HG02885 (cell line): ENCODE results near the gene DBNDD1.
"Not testable (repeated sequence)": the region's sequence is repeated elsewhere in the genome, so short reads cannot be mapped to it uniquely, and the experiment has no call there.

Source experiments
- ATAC-seq: cut with Tn5 transposase; IDR thresholded peaks from one replicate; pipeline ENCODE4 v1.9.1; 2021; ENCODE audit warnings: mild to moderate bottlenecking; ENCODE audit not compliant: unreplicated experiment, poor library complexity

Gene DBNDD1

DNA sequence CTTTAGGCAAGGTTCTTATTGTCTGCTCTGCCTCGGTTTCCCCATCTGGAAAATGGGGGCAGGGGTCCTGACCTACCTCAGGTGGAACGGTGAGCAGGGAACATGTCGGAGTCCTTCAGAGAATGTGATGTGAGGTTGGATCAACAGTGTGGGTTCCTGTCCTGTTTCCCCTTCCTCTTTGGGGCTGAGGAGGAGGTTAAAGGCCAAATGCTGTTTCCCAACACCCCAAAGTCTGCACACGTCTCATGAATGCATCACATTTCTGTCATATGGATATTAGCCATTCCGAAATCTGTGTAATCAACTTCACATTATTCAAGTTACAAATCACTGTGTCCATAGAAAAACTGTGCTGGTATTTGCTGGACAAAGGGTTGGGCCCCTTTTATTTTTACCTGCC is 51.8 kb downstream of the DBNDD1 start:
- not testable (repeated sequence) for ATAC-seq

DNA sequence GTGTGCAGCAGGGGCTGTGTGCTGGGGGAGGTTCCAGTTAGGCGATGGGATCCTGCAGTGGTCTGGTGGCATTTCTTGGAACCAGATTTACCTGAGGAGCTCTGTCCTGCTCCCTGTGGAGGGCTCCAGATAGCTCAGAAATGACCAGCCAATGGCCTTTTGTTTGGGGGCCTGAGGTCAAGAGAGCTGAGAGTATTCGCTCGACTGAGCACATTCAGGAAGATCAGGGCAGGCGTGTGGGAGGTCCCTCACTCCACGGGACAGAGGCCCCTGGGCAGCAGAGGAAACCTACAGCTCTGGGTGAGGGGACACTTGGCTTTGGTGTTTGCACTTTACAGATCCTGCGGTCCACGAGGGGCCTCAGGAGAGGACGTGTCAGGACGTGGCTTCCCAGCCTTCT is 52.5 kb downstream of the DBNDD1 start:
- no peak for ATAC-seq

DNA sequence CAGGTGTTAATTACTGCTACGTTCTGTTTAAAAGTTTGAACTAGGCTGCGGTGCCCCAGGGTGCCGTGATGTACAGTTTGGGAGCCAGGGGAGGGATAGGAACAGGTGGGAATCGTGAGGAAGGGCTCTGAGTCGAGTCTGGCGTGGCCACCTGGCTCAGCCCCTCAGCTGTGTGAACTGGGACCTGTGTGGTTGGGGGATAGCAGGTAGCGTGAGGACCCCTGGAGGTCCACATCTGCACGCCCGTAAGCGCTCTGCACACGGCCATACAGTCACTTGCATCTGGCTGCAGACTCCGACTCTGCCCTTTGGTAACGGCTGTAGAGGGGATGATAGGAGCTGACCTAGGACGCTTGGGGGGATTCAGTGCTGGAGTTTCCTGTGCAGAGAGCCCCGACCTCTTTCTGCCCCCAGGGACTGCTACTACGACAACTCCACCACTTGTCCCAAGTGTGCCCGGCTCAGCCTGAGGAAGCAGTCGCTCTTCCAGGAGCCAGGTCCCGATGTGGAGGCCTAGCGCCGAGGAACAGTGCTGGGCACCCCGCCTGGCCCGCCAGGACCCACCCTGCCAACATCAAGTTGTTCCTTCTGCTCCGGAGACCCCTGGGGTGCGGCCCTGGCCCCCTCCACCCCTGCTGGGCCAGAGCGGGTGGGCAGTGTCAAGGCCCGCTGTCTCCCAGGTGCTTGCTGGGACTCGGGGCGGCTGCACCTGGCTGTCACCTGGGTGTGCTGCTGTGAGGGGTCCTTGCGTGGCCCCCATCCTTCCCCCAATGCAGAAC is 53.6 kb downstream of the DBNDD1 start:
- no peak for ATAC-seq

DNA sequence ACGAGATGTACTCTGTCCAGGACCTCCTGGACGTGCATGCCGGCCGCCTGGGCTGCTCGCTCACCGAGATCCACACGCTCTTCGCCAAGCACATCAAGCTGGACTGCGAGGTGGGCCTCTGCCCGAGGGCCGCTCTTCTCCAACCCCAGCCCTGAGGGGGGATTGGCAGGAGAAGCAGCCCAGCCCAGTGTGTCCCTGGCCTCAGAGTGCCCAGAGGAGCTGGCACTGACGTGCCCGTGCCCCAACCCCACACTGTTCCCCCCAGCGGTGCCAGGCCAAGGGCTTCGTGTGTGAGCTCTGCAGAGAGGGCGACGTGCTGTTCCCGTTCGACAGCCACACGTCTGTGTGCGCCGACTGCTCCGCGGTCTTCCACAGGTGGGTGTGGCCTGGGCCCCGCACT is 55.1 kb downstream of the DBNDD1 start:
- ATAC-seq = no peak

DNA sequence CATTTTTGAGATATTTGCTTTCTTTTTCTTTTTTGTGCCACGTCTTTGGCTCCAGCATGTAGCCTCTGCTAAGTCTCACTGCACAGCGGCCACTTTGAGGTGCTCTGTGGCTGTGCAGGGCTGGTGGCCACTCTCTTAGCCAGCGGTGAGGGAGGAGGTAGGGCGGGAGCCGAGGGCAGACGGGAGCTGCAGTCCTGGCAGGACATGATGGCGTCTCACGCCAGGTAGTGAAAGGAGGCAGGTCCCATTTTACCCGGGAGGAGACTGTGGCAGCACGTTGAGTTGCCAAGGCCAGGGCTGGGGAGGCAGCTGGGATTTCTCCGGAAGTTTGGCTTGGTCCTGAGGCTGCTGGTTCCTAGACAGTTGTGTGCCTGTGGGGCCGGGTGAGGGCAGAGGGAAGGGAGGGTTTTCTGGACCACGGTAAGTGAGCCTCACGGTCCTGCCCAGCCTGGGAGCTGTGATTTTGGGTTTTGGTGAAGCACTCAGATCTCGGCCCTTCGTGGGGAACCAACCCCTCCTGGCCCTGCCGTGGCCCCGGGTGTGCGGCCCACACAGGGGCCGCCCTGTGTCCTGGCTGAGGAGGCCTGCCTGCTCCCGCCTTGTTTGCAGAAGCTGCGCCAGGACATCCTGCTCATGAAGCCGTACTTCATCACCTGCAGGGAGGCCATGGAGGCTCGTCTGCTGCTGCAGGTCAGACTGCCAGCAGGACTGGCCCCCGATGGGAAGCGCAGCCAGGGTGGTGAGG is 56.3 kb downstream of the DBNDD1 start:
- ATAC-seq = no peak

DNA sequence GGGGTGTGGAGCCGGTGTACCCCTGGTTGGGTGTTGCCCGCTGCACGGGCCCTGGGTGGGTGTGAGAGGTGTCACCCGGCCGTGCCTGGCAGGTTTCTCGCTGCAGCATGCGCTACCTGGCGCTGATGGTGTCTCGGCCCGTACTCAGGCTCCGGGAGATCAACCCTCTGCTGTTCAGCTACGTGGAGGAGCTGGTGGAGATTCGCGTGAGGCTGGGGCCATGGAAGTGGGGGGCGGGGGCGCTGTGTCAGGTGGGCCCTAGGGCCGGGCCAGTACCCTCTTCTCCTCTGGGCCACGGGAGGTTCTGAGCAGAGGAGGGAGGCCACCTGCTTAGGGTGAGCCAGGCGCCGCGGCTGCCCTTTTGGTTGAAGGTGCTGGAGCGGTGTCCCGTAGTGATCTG is 57.3 kb downstream of the DBNDD1 start:
- no peak for ATAC-seq

DNA sequence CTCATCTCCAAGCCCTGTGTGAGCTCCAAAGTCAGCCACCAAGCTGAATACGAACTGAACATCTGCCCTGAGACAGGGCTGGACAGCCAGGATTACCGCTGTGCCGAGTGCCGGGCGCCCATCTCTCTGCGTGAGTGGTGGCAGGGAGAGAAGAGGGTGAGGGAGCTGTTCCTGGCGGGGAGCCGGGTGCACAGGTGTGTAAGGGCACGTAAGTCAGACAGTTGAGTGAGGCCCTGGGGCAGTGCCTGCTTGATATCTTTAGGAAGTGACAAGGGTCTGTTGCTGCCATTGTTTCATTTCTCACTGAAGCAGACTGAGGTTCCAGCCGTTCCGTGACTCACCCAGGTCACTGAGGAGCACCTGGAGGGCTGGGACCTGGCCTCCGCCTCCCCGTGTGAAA is 58.3 kb downstream of the DBNDD1 start:
- no peak for ATAC-seq

DNA sequence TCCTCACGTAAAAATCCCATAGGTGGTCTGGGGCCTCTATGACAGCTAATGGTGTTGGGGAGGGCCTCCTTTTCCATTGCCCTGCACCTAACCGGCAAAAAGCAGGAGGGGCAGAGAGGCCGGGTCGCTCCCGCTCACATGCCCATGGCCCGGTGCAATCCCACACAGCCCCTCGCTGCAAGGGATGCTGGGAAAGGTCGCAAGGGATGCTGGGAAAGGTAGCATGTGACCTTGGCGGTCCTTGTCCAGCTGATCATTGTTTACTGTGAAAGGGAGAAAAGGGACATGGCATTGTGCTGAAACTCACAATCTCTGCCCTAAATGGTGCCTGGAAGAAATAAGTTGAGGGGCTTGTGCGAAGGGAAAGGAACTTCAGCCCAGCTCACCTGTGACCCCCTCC is 60.7 kb downstream of the DBNDD1 start:
- no peak for ATAC-seq

DNA sequence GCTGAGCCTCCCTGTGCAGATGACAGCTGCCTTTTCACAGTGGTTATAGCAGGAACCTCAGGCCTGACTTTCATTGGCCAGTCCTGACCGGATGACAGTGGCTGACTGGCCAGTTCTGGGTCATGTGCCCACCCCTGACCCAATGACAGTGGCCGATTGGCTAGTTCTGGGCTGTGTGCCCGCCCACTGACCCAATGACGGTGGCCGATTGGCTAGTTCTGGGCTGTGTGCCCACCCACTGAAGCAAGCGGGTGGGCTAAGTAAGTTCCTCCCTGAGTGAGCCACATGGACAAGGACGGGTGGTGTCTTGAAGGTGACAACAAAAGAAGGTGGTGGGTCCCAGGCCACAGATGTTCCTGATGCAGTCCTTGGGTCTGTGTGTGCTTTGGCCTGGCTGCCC is 61.2 kb downstream of the DBNDD1 start:
- no peak for ATAC-seq

DNA sequence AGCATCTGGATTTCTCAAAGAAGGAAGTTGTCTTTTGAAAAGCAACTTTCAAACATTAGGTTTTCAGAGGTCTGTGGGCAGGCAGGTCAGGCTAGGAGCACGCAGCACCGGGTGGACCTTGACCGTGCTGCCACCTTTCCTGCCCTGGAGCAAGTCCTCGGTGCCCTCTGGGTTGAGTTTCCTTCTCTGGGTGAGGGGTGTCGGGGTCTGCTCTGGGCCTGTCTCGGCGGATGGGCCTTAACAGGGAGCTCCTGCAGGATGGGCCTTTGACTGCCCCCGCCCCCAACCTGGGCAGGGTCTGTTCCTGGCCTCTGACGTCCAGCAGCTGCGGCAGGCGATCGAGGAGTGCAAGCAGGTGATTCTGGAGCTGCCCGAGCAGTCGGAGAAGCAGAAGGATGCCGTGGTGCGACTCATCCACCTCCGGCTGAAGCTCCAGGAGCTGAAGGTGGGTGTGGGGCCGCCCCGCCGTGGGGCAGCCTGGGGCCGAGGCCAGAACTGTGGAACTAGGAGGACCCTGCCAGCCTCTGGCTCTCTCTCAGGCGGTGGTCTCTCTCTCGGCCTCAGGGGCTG is 62.0 kb downstream of the DBNDD1 start:
- no peak for ATAC-seq

DNA sequence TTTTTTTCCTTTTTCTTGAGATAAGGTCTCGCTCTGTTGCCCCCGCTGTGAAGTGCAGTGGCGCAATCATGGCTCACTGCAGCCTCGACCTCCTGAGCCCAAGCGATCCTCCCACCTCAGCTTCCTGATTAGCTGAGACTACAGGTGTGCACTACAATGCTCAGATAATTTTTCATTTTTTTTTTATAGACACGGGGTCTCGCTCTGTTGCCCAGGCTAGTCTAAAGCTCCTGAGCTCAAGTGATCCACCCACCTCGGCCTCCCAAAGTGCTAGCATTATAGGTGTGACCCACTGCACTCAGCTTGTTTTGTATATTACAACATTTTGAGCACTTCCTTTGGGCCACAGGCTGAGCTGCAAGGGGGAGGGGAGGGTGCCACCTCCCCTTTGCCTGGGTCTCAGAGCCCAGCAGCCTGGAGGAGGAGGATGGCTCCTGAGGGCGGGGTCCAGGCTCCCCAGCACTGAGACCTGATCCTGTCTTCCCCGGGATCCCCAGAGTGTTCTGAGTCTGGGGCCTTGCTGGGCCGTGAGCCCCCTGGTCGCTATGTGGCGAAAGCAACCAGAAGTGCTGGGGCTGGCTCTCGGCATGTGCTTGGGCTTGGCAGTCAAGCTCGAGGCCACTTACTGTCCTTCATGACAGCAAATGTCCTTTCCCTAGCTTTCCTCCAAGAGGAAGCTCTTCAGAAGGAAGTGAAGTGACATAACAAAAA is 62.6 kb downstream of the DBNDD1 start:
- no peak for ATAC-seq

DNA sequence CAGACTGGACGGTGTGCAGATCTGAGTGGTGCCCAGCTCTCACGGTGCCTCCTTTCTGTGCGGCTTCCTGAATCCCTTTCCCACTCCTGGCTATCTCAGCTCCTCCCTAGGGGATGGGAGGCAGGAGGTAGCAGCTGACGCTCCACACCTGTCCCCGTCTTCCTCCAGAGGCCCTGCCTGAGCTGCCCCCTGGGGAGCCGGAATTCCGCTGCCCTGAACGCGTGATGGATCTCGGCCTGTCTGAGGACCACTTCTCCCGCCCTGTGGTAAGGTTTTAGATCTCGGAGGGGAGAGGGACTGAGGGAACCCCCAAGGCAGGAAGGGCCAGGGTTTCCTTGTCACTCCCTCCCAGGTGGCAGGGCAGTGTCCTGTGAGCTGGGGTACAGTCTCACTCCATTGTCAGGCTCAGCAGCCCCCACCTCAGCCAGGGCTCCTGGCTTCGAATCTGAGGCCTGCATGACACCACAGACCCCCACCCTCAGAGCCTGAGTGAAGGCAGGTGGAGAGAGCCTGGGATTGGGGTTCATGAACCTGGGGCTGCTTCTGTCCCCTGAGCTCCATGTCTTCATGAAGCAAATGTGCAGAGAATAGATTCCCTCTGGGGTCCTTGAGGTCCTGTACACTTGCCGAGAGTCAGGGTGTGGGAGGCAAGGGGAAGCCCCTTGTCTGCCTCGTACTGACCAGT is 64.1 kb downstream of the DBNDD1 start:
- no peak for ATAC-seq
